Left cardiac atrium (tissue), 4 donors: Measurements from ENCODE around the gene ZDHHC13. TPM values are rescaled to one million over a fixed set of nuclear protein-coding genes. Genes with fewer than 3 reads are reported as not detected.

ENCODE experiments used
- ATAC-seq, 2 donors: fragments of 200-7000 bp; cut with Tn5 transposase; one replicate each; pipeline ENCODE4 v1.9.1; 2020; ENCODE audit warnings: mild to moderate bottlenecking in 2 of 2, moderate library complexity in 2 of 2
- DNase-seq: peaks from one replicate; pipeline ENCODE4 v3.0.0-alpha.2; 2020
- intact Hi-C, 2 donors: fragments of 100-400 bp; cut with DNase I; formaldehyde crosslinking; loops; one replicate each; pipeline versions ENCODE4 v1.14.1 to v1.15.1; 2022 to 2023
- total RNA-seq, 2 donors: library from RNA; stranded (reverse); fragmentation: NEBNext Ultra II Directional; extraction: Animal tissue kit (Norgen Biotek cat#: 25700); gene quantifications; one replicate each; pipeline ENCODE4 v1.2.1, GENCODE V29; 2021
- donor health status: DM: no; HTN: yes; CAD: no.
- donor health status: DM: no; HTN: yes; CAD: no; lungs with severe emphysema.
- donor health status: DM: yes; HTN: yes; CAD: no.
- donor health status: Dilated cardiomyopathy.

Gene ZDHHC13
- total RNA-seq, 2 donors from 2014 or later, result 12.0 to 16.5 TPM

DNA sequence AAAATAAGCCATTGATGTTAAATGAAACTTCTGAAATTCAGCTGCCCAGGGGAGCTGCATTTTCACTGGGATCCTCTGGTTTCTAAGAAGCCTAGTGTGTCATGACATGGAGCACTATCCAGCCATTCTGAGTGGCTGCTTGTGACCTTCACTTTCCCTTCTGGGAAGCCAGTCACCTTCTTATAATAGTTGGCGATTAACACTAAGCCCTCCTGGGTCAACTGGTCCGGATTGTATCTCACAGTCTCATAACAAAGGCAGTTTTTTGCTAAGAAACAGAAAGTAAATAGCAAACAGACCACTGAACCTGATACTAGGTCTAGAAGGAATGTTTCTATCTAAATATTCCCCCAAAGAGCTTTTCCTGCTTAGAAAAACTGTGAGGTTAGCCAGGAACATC lies 76.9 kb downstream of the ZDHHC13 start:
- intact Hi-C loops, result no loop called here
- no peak for ATAC-seq
- DNase-seq, result no peak

DNA sequence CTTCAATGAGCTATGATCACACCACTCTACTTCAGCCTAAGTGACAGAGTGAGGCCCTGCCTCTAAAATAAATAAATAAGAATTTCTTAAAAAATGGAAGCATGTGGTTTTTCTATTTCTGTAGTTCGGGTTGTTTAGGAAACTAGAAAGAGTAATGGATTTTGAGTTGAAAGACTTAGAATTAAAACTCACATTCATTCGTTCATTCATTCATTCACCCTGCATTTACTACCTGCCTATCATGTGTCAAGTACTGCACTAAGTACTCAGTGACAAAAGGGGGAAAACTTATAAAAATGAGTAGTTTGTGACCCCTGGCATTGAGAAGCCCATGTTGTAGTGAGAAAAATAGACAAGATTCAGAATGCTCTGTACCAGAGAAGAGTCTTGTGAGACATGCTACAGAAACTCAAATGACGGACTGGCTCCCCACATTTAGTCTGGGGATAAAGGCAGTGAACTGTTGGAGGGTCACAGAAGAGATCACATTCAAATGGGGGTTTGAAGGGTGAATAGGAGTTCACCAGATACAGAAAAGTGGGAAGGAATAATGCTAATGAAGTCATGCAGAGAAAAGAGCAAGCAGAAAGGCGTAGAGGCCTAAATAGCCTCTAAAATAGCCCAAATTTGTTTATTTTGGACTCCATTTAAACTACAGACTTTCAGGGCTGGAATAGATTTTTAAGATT lies 77.8 kb downstream of the ZDHHC13 start:
- DNase-seq, result no peak
- ATAC-seq, result no peak
- intact Hi-C loops, result loop anchor here in 1 of 2 donors (5.0 kb wide), 1 partner anchor 48 kb away; the partner anchor contains the start of gene E2F8

DNA sequence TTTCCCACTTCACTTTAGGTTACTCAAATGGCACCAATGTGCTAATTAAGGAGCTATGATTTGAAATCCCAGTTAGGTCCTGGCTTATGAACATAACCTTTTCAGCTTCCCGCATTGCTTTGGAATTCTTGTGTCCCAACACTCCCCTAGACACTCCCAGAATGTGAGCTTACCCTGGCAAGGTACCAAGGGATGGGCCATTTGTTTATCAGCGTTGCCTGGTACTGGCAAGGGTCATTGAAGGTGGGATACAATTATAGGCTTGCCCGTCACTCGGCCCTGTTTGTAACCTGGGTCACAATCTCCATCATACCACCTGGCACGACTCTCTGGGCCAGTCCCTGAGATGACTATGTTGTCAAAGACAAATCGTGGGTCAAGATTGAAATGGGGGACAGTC lies 79.5 kb downstream of the ZDHHC13 start:
- DNase-seq, result peak; percentile 56
- peak; percentile 60 to 69 for ATAC-seq
- intact Hi-C loops, result loop anchor here in 1 of 2 donors (5.0 kb wide), 1 partner anchor 46 kb away; the partner anchor contains the start of gene E2F8

DNA sequence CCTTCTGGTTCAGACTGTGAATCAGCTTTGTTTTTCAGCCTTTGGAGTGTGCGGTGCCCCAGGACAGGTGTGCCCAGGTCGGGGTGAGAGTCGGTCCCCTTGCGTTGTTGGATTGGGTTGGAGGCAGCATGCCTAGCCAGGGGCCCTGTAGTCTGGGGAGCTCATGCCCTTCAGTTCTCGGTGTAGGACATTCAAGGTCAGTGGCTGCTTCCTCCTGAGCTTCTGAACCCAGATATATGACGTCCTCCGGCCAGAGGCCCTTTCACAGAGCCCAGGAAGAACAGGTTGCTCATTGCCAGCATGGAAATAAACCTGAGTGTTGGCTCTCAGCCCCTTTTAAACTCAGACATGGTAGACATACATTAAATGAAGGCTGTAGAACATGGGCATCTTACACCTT lies 82.1 kb downstream of the ZDHHC13 start:
- DNase-seq (no peak), ATAC-seq (peak in 1 of 2 donors; percentile 3)
- intact Hi-C loops, result loop anchor here in 1 of 2 donors (5.0 kb wide), 1 partner anchor 43 kb away; the partner anchor contains the start of gene E2F8

DNA sequence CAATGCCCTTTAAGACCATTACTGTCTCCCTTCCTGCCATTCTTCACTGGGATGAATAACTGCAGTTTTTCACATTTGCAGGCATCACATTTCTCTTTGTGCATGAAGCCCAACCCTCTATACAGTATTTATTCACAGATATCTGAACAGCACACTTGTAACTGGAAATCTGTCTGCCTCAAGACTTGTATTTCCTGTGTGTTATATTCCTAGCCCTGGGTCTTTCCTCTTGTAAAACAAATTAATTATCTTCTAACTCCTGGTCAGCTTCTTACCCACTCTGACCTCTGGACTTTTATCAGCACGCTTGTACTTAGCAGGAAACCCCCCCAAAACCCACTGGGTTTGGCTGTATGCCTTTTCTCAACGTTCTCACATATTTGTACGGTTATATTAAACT lies 82.8 kb downstream of the ZDHHC13 start:
- ATAC-seq (no peak), DNase-seq (no peak)
- intact Hi-C loops, result loop anchor here in 1 of 2 donors (5.0 kb wide), 1 partner anchor 43 kb away; the partner anchor contains the start of gene E2F8

GRCh38 chr11:19200410-19201201 lies 83.6 kb downstream of the ZDHHC13 start:
- ATAC-seq (peak; percentile 23 to 57), DNase-seq (no peak)
- intact Hi-C loops, result no loop called here

DNA sequence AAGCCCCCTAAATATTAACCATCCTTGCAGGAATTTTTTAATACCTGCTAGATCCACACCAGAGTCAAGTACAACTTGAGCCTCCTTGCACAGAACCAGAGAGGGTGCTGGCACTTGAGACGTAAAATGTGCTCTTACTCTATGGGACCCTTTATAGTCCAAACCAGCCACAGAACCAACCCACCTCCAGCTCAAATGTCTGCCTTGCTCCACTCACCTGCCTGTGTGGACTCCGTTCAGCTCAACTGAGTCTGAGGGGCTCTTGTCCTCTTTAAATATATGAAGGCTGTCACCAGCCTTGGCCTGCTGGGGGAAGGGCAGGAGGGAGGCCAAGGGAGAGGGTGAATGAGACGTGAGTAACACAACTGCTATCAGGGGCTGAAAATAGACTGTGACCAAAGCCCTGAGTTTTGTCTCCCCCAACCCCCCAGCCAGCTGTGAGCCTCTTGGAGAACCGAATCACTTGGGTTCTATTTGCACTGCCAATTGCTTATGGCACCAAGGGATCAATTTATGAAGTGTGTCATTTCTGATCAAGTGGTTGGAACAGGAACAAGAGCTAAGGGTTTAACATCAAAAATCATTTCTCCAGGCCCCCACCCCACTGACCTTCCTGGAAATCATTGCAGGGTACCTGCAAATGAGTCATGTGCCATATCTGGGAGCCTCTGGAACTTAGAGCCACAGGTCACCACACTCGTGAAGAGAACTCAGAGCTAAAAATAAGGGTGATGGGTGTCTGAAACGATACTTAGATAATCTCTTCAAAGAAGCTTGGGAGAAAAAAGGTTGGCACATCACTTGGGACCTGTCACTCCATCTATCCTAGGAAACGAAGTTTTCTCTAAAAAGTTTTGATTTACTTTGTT lies 85.0 kb downstream of the ZDHHC13 start, which contains the start of gene CSRP3:
CSRP3 (minus strand) TSS at position 247 of the 869 bp plus-strand sequence. CDS start 9,535 bp downstream, outside the sequence.
- ATAC-seq, result peak; percentile 92
- peak; percentile 61 for DNase-seq
- intact Hi-C loops, result no loop called here

DNA sequence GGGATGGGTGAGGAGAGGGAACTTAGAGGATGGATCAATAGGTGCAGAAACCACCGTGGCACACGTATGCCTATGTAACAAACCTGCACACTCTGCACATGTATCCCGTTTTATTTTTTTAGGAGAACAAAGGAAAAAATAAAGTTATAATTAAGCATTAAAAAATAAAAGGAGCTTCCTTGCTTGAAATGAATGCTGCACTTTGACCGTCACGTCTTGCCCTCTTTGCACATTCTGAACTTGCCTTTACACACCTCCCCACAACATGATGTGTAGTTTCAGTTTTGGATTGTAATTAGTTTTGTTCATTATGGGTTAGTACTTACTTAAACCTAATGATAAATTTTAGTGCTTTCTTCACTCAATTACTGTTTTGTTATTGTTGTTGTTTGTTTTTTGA lies 87.9 kb downstream of the ZDHHC13 start:
- intact Hi-C loops, result no loop called here
- ATAC-seq (no peak), DNase-seq (no peak)

DNA sequence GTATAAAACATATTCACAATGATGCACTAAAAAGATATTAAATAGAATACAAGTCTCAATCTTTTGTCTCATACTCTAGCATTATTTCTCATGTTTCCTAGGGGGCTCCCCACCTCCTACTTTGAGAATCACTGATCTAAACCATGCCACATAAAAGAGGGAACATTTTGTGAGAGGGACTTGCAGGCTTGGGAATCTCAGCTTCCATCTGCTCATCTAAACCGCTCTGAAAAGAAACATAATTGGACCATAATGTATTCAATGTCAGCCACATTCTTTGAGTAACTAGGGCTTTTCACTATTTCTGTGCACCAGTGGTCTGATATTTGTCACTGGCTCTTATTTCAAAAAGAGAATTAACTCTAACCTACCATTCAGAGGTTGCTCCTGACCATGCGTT lies 91.2 kb downstream of the ZDHHC13 start:
- intact Hi-C loops, result no loop called here
- ATAC-seq (no peak), DNase-seq (no peak)

GRCh38 chr11:19208959-19209546 lies 92.1 kb downstream of the ZDHHC13 start:
- intact Hi-C loops, result no loop called here
- peak; percentile 61 to 85 for ATAC-seq
- DNase-seq, result no peak

- ATAC-seq (peak; percentile 94), DNase-seq (no peak)
- intact Hi-C loops, result no loop called here
Measured at GRCh38 chr11:19209617-19210370, 92.8 kb downstream of the ZDHHC13 start.

DNA sequence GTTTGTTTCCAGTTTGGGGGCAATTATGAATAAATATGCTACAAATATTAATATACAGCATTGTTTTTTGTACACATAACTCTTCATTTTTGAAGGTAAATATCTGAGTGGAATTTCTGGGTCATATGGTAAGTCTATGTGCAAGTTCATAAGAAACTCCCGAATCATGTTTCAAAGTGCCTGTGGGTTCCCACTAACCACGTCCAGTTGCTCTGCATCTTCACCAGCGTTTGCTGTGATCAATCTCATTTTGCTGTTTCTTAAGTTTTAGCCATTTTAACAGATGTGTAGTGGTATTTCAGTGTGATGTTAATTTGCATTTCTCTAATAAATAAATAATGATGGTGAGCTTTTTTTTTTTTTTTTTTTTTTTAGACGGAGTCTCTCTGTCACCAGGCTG lies 99.1 kb downstream of the ZDHHC13 start:
- ATAC-seq, result no peak
- intact Hi-C loops, result no loop called here

DNA sequence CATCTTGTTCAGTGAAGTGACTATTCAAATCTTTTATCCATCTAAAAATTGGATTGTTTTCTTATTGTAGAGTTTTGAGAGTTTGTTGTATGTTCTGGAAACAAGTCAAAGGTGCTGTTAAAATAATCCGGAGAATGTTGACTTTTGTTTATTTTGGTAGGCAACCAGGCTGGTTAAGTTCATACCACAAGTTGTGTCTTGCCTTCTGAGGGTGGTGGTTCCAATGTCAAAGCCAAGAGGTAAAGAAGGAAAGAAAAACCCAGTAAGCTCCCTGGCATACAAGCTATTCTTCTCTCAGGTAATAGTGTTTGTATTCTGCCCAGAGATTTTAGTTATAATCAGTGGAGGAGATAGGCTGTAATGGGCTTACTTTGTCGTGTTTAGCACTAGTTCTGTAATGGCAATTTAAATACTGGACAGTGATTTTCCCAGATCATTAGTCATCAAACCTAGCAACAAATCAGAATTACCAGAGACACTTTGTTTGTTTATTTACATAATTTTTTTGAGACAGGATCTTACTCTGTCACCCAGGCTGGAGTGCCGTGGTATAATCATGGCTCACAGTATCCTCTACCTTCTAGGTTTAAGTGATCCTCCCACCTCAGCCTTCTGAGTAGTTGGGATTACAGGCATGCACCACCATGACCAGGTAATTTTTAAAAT lies 99.9 kb downstream of the ZDHHC13 start:
- intact Hi-C loops, result no loop called here
- no peak for DNase-seq
- no peak for ATAC-seq

More for the DNA sequence above, 99.1 kb downstream of the ZDHHC13 start:
- DNase-seq, result no peak

DNA sequence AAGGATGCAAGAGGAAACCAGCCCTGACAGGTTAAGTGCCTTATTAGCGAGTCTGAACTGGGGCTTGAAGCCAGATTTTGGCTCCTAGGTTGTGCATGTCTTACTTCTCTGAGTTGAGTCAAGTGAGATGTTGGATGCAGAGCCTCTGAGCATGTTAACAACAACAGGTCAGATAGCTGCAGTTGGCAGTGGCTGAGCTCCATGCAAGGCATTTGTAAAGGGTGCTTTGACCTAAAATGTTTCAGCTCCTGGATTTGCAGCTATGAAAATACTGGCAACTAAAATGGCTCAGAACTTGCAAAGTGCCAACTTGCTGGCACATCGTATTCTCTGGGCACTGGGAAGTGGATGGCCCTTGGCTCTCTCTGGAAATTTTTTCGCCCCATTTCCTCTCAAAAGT lies 101.2 kb downstream of the ZDHHC13 start:
- DNase-seq (no peak), ATAC-seq (peak; percentile 28 to 35)
- intact Hi-C loops, result no loop called here

GRCh38 chr11:19218786-19219460 lies 102.0 kb downstream of the ZDHHC13 start:
- intact Hi-C loops, result no loop called here
- ATAC-seq (peak; percentile 73 to 79), DNase-seq (peak; percentile 60)

GRCh38 chr11:19220903-19221724 lies 104.1 kb downstream of the ZDHHC13 start:
- ATAC-seq, result peak; percentile 27 to 51
- no peak for DNase-seq
- intact Hi-C loops, result no loop called here
